Prostate gland (tissue), 2 donors: ENCODE measurements around the gene FOXE3. TPM values are rescaled to one million over a fixed set of nuclear protein-coding genes. Genes with fewer than 3 reads are reported as not detected.

Experiments used
- DNase-seq: peaks from one replicate; pipeline ENCODE4 v3.0.0-alpha.2; 2019; ENCODE audit warnings: low spot score
- H3K27ac ChIP-seq, 2 donors: fragments of 200-600 bp; sonication (generic); 2 replicates each; pipeline ENCODE4 v1.5.1; 2017 to 2019
- H3K27me3 ChIP-seq: fragments of 200-600 bp; sonication (generic); replicated peaks from 2 replicates; pipeline ENCODE4 v1.5.1; 2019; ENCODE audit not compliant: insufficient read depth
- H3K36me3 ChIP-seq, 2 donors: fragments of 200-600 bp; sonication (generic); 1 replicate in 1 of 2; 2 replicates in 1 of 2; pipeline versions ENCODE4 v1.5.1 to v1.8.1; 2017 to 2019
- H3K4me1 ChIP-seq: fragments of 200-600 bp; sonication (generic); replicated peaks from 2 replicates; pipeline ENCODE4 v1.5.1; 2019
- H3K4me3 ChIP-seq, 2 donors: fragments of 200-600 bp; sonication (generic); 2 replicates each; pipeline ENCODE4 v1.5.1; 2017 to 2019
- H3K9me3 ChIP-seq: fragments of 200-600 bp; sonication (generic); 2 replicates; pipeline ENCODE4 v1.5.1; 2017
- POLR2A ChIP-seq: fragments of 450-650 bp; IDR thresholded peaks from one replicate; pipeline ENCODE4 v1.6.1; 2016; ENCODE audit warnings: antibody characterized with exemption, mild to moderate bottlenecking
- POLR2AphosphoS5 ChIP-seq: sonication (generic); formaldehyde crosslinking; IDR thresholded peaks from one replicate; pipeline ENCODE4 v1.6.1; 2017; ENCODE audit warnings: antibody characterized with exemption
- WGBS: methylation state at CpG from one replicate; pipeline ENCODE4 v1.1.5; 2018; 5-methylcytosine and 5-hydroxymethylcytosine counted together
- intact Hi-C: fragments of 100-400 bp; cut with DNase I; formaldehyde crosslinking; loops from one replicate; pipeline ENCODE4 v1.14.2; 2022
- total RNA-seq, 2 donors: library from RNA; depleted of rRNA; stranded (reverse); fragments of >200 nt; gene quantifications; one replicate each; pipeline ENCODE4 v1.1.0, GENCODE V29; 2016
- TF ChIP-seq, protein P1 (sequence below), 4 experiments: fragments of 200-600 bp in 2 of 4; fragments of 450-650 bp in 2 of 4; sonication (generic) in 2 of 4; IDR thresholded peaks; 1 replicate in 3 of 4; 2 replicates in 1 of 4; pipeline ENCODE4 v1.5.1; 2016 to 2019; ENCODE audit warnings: antibody characterized with exemption in 4 of 4, mild to moderate bottlenecking in 2 of 4, moderate library complexity in 2 of 4

FOXE3 gene
- total RNA-seq, 2 donors from 2014 or later, result 0.28 TPM; not detected in 1

GRCh38 chr1:47395433-47395832 lies 20.7 kb upstream of the FOXE3 start:
- Histone ChIP-seq H3K36me3 (no peaks in the 10 kb centered on the region), H3K27me3 (no peaks in the 10 kb centered on the region), H3K27ac (no peak overlapping the region), H3K4me3 (no peak overlapping the region), H3K4me1 (no peaks in the 10 kb centered on the region), H3K9me3 (no peaks in the 10 kb centered on the region)
- intact Hi-C loops, result no loop called here
- TF ChIP-seq POLR2AphosphoS5 (no peak), POLR2A (no peak)
- TF ChIP-seq, protein P1, sequence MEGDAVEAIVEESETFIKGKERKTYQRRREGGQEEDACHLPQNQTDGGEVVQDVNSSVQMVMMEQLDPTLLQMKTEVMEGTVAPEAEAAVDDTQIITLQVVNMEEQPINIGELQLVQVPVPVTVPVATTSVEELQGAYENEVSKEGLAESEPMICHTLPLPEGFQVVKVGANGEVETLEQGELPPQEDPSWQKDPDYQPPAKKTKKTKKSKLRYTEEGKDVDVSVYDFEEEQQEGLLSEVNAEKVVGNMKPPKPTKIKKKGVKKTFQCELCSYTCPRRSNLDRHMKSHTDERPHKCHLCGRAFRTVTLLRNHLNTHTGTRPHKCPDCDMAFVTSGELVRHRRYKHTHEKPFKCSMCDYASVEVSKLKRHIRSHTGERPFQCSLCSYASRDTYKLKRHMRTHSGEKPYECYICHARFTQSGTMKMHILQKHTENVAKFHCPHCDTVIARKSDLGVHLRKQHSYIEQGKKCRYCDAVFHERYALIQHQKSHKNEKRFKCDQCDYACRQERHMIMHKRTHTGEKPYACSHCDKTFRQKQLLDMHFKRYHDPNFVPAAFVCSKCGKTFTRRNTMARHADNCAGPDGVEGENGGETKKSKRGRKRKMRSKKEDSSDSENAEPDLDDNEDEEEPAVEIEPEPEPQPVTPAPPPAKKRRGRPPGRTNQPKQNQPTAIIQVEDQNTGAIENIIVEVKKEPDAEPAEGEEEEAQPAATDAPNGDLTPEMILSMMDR (IDR thresholded peaks at IDR 0.05), result no peak
- WGBS, result 71% methylated on average over 3 of the region's 3 CpGs
- DNase-seq, result no peak

DNA sequence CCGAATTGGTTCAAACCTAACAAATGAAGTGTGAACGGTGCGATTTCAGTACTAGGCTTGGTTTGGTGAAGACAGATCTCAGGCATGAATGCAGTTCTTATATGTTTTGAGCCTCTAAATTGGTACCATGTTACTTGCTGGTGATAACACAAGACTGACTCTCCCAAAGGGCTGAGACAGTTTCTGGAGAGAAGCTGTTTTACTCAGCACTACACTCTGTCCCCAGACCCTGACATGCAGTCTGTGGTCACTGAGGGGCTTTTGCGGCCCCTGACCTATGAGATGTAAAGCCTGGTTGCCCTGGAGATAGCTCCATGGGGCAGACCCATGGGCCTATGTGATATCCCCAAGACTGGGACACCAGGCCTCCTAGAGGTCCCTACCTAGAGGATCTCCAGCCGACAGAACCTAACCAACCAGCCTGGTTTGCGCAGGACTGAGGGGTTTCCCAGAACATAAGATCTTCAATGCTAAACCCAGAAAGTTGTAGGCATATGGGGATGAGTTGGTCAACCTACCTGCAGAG lies 19.4 kb upstream of the FOXE3 start:
- Histone ChIP-seq H3K27ac (no peak overlapping the region), H3K9me3 (no peaks in the 10 kb centered on the region), H3K4me3 (no peak overlapping the region), H3K4me1 (no peaks in the 10 kb centered on the region), H3K36me3 (no peaks in the 10 kb centered on the region), H3K27me3 (no peaks in the 10 kb centered on the region)
- no peak for DNase-seq
- intact Hi-C loops, result no loop called here
- WGBS, result 94% methylated on average over 6 of the region's 6 CpGs
- TF ChIP-seq POLR2A (no peak), POLR2AphosphoS5 (no peak)
- TF ChIP-seq, protein P1 (IDR thresholded peaks at IDR 0.05), result no peak

GRCh38 chr1:47399138-47399845 lies 16.8 kb upstream of the FOXE3 start:
- intact Hi-C loops, result no loop called here

GRCh38 chr1:47399846-47400155 lies 16.3 kb upstream of the FOXE3 start:
- no peaks in the 10 kb centered on the region for H3K4me1 ChIP-seq
- WGBS, result 65% methylated on average over 4 of the region's 4 CpGs
- H3K27me3 ChIP-seq, result no peaks in the 10 kb centered on the region
- intact Hi-C loops, result no loop called here
- DNase-seq, result no peak
- H3K27ac ChIP-seq, result no peak overlapping the region
- TF ChIP-seq POLR2AphosphoS5 (no peak), POLR2A (no peak)
- TF ChIP-seq, protein P1 (IDR thresholded peaks at IDR 0.05), result no peak
- H3K36me3 ChIP-seq, result no peaks in the 10 kb centered on the region
- H3K4me3 ChIP-seq, result no peak overlapping the region
- no peaks in the 10 kb centered on the region for H3K9me3 ChIP-seq

More at GRCh38 chr1:47399138-47399845, 16.8 kb upstream of the FOXE3 start:
- Histone ChIP-seq H3K27ac (no peak overlapping the region), H3K36me3 (no peaks in the 10 kb centered on the region), H3K27me3 (no peaks in the 10 kb centered on the region), H3K4me3 (no peak overlapping the region), H3K4me1 (no peaks in the 10 kb centered on the region), H3K9me3 (no peaks in the 10 kb centered on the region)
- DNase-seq, result no peak
- TF ChIP-seq POLR2AphosphoS5, result no peak
- no peak for TF ChIP-seq POLR2A
- TF ChIP-seq, protein P1 (IDR thresholded peaks at IDR 0.05), result no peak
- WGBS, result 88% methylated on average over 4 of the region's 4 CpGs

- Histone ChIP-seq H3K4me1 (no peaks in the 10 kb centered on the region), H3K27ac (no peak overlapping the region), H3K27me3 (no peaks in the 10 kb centered on the region), H3K36me3 (no peaks in the 10 kb centered on the region), H3K4me3 (no peak overlapping the region), H3K9me3 (no peaks in the 10 kb centered on the region)
- no peak for TF ChIP-seq POLR2AphosphoS5
- TF ChIP-seq POLR2A, result no peak
- TF ChIP-seq, protein P1 (IDR thresholded peaks at IDR 0.05), result no peak
- intact Hi-C loops, result no loop called here
- DNase-seq, result no peak
- 84% methylated on average over 4 of the region's 4 CpGs for WGBS
Measured at GRCh38 chr1:47401761-47402160, 14.3 kb upstream of the FOXE3 start.
